Type B pancreatic cell (in vitro differentiated cells): Measurements from ENCODE around the gene ZC3HAV1L. TPM values are rescaled to one million over a fixed set of nuclear protein-coding genes. Genes with fewer than 3 reads are reported as not detected.
"Not testable (repeated sequence)": the region's sequence is repeated elsewhere in the genome, so short reads cannot be mapped to it uniquely, and the experiment has no call there.

Experiments
- DNase-seq: peaks from one replicate; pipeline ENCODE4 v3.0.0; 2021; ENCODE audit warnings: mixed read lengths; ENCODE audit not compliant: unreplicated experiment; ENCODE audit errors: extremely low spot score
- H3K27ac Mint-ChIP-seq: 2 replicates; pipeline ENCODE4 v1.8.0; 2021; ENCODE audit warnings: mild to moderate bottlenecking, mixed read lengths
- H3K27me3 Mint-ChIP-seq: 2 replicates; pipeline ENCODE4 v1.8.0; 2021; ENCODE audit warnings: mixed read lengths
- H3K36me3 Mint-ChIP-seq: 2 replicates; pipeline ENCODE4 v1.8.0; 2021; ENCODE audit warnings: mixed read lengths
- H3K4me1 Mint-ChIP-seq: one replicate; pipeline ENCODE4 v1.8.0; 2021; ENCODE audit warnings: mixed read lengths; ENCODE audit not compliant: unreplicated experiment
- H3K4me3 Mint-ChIP-seq: 2 replicates; pipeline ENCODE4 v1.8.0; 2021; ENCODE audit warnings: mild to moderate bottlenecking, mixed read lengths
- H3K9me3 Mint-ChIP-seq: 2 replicates; pipeline ENCODE4 v1.8.0; 2021; ENCODE audit warnings: mixed read lengths
- CTCF ChIP-seq: fragments of 200-600 bp; sonication (generic); conservative IDR thresholded peaks from 2 replicates; pipeline ENCODE4 v1.5.0; 2021; ENCODE audit warnings: antibody characterized with exemption, mild to moderate bottlenecking
- total RNA-seq: library from RNA; stranded (reverse); gene quantifications from 2 replicates; pipeline ENCODE4 v1.2.1, GENCODE V29; 2021; ENCODE audit warnings: low replicate concordance

ZC3HAV1L gene
- total RNA-seq, 1 donor from 2014 or later = 3.1 TPM

- Mint-ChIP-seq H3K4me3 (no peak overlapping the region), H3K36me3 (peaks cover 11% of the 10 kb centered on the region), H3K27ac (no peak overlapping the region), H3K4me1 (peaks cover 4% of the 10 kb centered on the region), H3K9me3 (no peaks in the 10 kb centered on the region), H3K27me3 (no peaks in the 10 kb centered on the region)
- no peak for TF ChIP-seq CTCF
- DNase-seq = no peak
These were observed 43.1 kb upstream of the ZC3HAV1L start for GRCh38 chr7:139078911-139079310.

- TF ChIP-seq CTCF = no peak
- no peak for DNase-seq
- no peak overlapping the region for H3K27ac Mint-ChIP-seq
- no peaks in the 10 kb centered on the region for H3K27me3 Mint-ChIP-seq
- no peak overlapping the region for H3K4me3 Mint-ChIP-seq
- H3K4me1 Mint-ChIP-seq = peaks cover 4% of the 10 kb centered on the region
- H3K9me3 Mint-ChIP-seq = no peaks in the 10 kb centered on the region
- peaks cover 11% of the 10 kb centered on the region for H3K36me3 Mint-ChIP-seq
These were observed 42.6 kb upstream of the ZC3HAV1L start for GRCh38 chr7:139078399-139078798.

GRCh38 chr7:139077706-139078105 lies 41.9 kb upstream of the ZC3HAV1L start:
- not testable (repeated sequence) for H3K27me3 Mint-ChIP-seq, DNase-seq

GRCh38 chr7:139075871-139076686 lies 40.2 kb upstream of the ZC3HAV1L start:
- H3K9me3 Mint-ChIP-seq = no peaks in the 10 kb centered on the region
- TF ChIP-seq CTCF = no peak
- peaks cover 19% of the 10 kb centered on the region for H3K36me3 Mint-ChIP-seq
- peaks cover 4% of the 10 kb centered on the region for H3K4me1 Mint-ChIP-seq
- no peak for DNase-seq
- H3K27ac Mint-ChIP-seq = no peak overlapping the region
- no peak overlapping the region for H3K4me3 Mint-ChIP-seq
- no peaks in the 10 kb centered on the region for H3K27me3 Mint-ChIP-seq

More at GRCh38 chr7:139077706-139078105, 41.9 kb upstream of the ZC3HAV1L start:
- not testable (repeated sequence) for H3K27ac Mint-ChIP-seq, H3K9me3 Mint-ChIP-seq, H3K4me3 Mint-ChIP-seq, H3K4me1 Mint-ChIP-seq
- H3K36me3 Mint-ChIP-seq = peaks cover 12% of the 10 kb centered on the region

GRCh38 chr7:139075031-139075652 lies 39.3 kb upstream of the ZC3HAV1L start:
- Mint-ChIP-seq H3K4me3 (no peak overlapping the region), H3K27ac (no peak overlapping the region), H3K36me3 (peaks cover 15% of the 10 kb centered on the region), H3K27me3 (no peaks in the 10 kb centered on the region), H3K9me3 (no peaks in the 10 kb centered on the region), H3K4me1 (peaks cover 4% of the 10 kb centered on the region)
- no peak for DNase-seq
- peak; percentile 94 for TF ChIP-seq CTCF

- Mint-ChIP-seq H3K27ac (no peak overlapping the region), H3K4me3 (no peak overlapping the region), H3K36me3 (peaks cover 21% of the 10 kb centered on the region)
These were observed 37.0 kb upstream of the ZC3HAV1L start for GRCh38 chr7:139072796-139073195.

More at GRCh38 chr7:139072796-139073195, 37.0 kb upstream of the ZC3HAV1L start:
- no peak for TF ChIP-seq CTCF
- Mint-ChIP-seq H3K4me1 (peaks cover 4% of the 10 kb centered on the region), H3K27me3 (no peaks in the 10 kb centered on the region), H3K9me3 (peaks cover 5% of the 10 kb centered on the region)
- no peak for DNase-seq
